Measurements from ENCODE around the gene KIF2A.

The KIF2A gene

DNA sequence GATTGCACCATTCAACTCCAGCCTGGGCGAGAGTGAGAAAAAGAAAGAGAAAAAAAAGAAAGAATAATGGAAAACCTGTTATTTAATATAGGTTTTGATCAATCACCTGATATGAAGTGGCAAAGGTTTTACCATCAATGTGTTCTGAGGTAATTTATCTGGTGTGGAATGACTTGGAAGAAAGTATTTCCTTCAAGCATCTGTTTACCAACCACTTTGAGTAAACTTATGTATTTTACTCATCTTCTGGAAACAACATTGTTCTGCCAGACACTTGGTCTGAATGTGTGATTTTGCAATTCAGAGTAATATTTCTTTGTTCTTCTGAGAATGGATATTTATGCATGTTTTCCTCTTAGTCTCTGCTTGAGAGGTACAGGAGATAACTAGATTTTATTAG, 24.3 kb downstream of the KIF2A start:
- no peak for DNase-seq

DNA sequence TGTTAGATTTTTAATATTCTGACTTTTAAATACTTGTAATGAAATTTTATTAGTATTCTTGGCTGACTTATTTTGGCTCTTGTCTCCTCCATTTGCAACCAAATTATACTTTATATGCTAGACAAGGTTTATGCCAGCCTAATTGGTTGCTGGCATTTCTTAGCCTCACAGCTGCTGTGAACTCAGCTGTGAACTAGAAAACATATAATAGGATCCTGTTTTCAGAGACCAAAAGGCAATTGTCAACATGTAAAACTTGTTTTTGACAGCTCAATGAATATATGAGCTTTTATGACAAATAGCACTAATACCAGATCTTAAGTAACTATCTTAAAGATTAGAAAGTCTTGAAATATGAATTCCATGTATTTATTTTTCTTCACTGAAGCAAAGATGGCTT, 25.9 kb downstream of the KIF2A start:
- DNase-seq, result peak; percentile 44

DNA sequence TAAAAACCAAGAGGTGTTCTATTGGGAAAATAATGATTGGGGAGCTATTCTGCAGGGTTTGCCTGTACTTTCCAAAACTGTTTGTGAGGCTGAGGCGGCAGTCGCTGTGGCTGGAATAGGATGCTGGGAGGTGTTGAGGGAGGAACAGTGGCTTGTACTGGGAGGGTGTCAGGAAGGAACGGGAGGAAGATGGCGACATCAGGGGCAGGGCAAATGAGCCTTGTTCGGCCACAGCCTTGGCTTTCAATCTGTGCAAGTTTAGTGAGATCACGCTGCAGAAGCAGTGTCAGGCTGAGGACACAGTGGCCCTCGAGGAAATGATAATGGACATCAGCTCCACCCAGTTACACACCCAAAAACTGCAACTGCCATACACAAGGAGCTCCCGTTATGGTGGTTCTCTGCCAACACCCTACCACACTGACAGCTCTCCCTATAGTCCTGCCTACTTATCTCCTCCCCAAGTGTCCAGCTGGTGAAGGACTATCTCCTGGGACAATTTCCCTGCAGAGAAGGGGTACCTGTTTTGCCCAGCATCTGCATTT, 27.3 kb downstream of the KIF2A start:
- no peak for DNase-seq

DNA sequence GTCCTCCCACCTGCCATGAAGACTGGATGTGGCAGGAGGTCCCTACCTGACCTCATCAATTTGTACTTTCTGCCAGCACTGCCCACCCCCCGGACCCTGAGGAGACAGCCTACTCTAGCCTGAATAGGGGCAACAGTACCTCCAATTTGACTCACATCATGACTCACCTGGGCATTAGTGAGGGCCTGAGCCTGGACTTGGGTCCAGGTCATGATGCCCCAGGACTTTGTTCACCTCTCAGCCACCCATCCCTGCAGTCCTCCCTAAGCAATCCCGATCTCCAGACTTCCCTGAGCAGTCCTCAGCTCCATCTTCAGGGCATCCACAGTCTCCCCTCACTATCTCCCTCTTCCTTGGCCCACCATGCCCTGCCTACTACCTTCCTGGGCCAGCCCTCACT, 28.1 kb downstream of the KIF2A start:
- no peak for DNase-seq

DNA sequence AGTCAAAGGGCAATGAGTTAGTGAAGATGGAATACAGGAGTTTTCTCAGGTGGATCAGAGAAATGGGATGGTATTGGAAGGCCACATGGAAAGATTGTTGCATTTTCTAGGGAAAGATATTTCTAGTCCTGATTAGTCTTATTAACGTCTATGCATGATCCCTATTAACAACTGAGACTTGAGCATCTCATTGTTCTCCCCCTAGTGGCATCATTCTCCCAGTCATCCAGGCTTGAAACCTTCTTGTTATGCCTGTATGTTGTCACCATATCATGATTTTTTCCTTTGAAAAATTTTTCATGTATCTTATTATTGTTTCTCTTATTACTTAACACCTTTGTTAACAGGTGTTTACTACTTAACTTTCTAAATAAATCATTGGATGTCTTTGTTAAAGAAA, 34.4 kb downstream of the KIF2A start:
- DNase-seq, result peak; percentile 19

DNA sequence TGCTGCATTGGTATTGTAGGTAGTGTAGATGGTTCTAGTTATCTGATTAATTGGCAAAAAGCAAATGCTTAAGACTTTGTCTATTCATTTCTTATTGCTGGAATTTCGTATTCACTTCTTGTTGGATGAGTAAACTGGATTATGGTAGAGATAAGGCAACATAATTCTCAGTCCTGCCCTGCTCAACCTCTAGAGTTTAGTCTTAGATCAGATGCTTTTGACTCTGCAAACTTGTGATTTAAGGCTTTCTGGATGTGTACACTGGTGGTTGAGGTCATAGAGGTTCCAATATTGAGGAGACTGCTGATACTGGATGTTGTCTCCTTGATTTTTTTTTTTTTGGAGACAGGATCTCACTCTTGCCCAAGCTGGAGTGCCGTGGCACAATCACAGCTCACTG, 35.0 kb downstream of the KIF2A start:
- DNase-seq, result no peak

DNA sequence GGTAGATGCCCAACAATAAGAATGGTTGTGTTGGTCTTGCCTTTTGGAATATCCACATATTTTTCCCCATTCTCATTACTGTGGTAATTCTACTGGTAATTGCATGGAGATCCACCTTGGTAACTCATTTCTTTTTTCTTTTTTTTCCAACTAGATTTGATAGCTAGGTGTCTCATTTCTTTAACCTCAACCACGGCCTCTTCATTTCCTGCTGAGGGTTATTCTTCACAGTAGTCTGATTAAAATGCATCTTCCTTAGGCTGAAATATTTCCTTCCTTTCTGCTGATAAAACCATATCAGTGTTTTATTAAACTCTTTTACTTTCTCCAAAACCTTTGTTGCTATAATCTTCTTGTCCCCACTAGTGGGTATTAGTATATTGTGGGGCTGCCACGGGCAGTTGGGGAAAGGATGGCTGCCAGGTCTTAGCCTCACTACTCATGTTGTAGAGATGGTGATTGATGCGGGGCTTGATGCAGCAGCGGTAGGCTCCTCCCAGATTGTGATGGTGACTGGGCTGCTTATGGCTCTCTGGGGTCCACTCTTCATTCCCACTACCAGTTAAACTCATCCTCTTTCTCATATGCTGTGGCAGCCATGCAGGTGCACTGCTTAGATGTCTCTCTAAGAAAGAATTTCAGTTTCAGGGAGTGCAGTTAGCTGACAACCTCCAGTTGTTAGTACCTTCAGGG, 35.9 kb downstream of the KIF2A start:
- DNase-seq, result no peak

DNA sequence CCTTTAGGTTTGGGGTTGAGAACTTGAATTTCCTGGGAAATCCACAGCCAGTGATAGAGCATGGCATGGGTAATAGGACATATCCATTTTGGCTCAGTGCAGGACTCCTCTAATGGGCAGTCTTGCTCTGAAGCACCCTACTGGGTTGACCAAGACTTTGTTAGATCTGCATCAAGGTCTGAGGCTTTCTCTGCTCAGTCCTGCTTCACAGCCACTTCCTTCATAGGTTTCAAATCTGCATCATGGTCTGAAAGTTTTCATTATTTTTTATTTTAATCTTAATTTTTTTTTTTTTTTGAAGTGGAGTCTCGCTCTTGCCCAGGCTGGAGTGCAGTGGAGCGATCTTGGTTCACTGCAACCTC, 36.5 kb downstream of the KIF2A start:
- no peak for DNase-seq

DNA sequence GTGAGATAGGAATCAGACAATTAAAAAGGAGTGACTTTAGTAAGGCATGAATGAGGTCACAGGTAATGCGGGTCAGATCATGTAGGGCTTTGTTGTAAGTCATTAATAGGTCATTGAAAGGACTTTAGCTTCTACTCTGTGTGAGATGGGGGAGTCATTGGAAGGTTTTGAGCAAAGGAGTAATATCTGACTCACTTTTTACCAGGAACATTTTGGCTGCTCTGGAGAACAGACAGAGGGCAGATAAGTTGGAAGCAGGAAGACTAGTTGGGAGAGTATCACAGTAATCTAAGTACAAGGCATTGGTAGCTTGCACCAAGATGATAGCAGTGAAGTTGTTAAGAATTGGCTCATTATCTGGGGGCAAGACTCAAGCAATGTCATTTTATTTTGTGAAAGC, 37.4 kb downstream of the KIF2A start:
- no peak for DNase-seq

DNA sequence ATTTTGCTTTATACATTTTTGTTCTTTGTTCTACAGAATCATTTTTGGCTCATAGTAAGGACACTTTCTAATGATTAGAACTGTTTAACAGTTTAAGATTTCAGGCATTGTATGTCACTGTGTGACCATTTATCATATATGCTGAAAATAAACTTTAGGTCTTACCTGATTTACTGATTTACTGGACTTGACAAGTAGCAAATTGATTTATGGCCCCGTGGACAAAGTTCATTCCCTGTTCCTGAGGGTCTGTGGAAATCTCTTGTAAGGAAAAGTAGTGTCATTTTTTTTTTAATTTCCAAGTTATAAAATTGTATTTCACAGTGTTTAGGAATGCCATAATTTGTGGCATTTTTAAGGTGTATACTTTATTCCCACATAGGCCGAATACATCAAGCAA, 40.7 kb downstream of the KIF2A start:
- no peak for DNase-seq

DNA sequence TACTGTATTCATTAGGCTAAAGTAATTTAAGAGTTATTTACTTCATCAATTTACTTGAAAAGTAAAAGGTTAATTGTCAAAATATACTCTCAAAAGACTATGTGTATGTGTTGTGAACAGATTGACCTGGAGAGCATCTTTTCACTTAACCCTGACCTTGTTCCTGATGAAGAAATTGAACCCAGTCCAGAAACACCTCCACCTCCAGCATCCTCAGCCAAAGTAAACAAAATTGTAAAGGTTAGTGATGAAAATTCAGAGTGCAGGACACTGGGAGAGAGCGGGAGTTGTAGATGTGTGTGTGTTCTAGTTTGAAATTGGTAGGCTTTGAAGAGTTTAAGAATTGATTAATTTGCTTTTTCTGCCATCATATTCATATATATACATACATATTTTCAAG, 41.9 kb downstream of the KIF2A start:
- DNase-seq, result no peak

DNA sequence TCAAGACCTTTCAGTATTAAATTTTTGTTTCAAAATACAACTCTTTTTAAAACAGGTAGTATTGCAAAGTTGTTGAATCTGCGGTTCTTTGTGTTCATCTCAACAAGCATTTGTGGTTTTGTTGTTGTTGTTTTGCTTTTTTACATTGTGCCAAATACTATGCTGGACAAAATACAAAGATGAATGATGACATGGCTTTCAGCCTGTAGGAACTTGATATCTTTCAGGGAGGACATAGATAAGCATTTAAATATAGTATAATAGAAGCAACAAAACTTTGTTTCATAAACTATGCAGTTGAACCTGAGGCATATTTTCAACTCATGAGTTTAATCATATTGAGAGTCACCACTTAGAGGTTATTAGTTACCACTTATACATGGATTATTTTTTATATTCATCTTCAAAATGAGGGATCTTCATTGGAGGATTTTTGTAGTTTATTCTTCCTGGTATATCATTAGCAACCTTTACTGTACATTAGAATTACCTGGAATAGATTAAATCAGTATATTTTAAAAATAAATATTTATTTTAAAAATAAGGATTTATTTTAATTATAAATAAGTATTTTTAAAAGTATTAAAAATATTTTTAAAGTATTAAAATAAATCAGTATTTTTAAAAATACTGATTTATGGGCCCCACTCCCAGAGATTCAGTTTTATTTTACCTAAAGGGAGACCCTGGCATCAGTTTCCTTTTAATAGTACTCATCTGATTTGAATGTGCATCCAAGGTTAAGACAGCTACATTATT, 42.9 kb downstream of the KIF2A start:
- no peak for DNase-seq

DNA sequence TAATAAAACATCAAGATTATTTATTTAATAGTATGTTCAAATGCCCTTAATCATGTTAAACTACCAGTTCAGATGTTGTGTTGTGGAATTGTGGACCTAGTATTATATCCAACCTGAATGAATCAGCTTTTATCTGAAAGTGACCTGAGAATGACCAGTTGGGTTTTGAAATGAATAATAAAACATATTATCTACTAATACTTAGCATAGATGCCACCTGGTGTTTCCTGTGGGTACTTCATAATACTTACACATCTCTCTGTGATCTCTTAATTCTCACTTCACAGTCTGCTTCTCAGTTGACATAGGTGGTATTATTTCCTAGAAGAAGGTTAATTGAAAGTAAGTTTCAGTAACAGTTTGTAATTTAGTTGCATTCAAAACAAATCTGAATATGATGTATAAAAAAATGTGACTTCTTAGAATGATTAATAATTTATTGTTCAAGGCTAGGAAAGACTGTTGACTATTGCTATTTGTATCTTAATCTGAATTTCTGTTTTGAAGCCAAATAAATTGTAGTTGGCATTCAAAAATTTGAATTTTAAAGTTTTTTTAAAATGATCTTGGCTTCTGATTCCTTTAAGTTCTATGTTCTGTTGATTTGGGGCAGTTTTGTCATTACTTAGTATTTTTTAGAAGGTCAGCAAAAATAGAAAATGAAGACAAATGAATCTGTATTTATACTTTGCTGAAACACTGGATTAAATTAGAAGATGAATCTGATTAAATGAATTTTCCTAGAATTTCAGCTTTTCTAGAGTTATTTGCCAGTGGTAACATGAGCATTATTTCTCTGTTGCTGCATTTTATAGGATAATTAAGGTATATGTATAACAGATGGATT, 48.2 kb downstream of the KIF2A start:
- peak; percentile 79 for DNase-seq

DNA sequence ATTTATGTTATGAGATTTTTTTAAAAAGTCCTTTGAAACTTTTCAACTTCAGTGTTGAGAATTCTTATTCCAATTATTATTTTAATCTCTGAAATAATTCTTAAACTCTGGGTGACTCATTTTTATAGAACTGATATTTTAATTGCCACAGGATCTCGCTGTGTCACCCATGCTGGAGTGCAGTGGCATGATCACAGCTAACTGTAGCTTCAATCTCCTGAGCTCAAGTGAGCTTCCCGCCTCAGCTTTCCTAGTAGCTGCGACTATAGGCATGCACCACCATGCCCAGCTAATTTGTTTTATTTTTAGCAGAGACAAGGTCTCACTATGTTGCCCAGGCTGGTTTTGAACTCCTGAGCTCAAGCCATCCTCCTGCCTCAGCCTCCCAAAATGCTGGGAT, 56.7 kb downstream of the KIF2A start:
- no peak for DNase-seq

DNA sequence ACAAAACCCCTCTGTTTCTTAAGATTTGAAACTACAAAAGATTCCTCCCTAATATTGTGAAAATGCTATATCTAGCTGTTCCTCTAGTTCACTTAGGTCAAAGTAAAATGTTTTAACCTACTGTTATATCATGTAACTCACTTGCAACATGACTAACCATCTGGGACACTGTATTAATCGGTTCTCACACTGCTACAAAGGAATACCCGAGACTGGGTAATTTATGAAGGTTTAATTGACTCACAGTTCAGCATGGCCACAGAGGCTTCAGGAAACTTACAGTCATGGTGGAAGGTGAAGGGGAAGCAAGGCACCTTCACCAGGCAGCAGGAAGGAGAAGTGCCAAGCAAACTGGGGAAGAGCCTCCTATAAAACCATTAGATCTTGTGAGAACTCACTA, 63.0 kb downstream of the KIF2A start:
- no peak for DNase-seq

DNA sequence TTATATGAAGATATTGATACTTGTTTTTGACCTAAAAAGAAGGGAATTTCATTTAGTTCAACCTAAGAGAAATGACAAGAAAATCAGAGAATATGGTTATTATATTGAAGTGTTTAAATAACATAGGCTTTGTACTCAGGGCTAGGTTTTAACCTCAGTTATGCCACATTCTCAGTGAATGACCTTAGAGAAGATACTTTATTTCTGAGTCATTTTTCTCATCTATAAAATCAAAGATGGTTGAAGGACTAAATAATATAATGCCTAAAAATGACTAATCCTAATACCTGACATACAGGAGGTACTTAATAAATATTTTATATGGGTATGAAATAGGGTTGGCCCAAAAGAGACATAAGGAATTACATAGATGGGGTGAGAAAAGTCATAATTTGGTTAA, 65.4 kb downstream of the KIF2A start:
- DNase-seq, result no peak

DNA sequence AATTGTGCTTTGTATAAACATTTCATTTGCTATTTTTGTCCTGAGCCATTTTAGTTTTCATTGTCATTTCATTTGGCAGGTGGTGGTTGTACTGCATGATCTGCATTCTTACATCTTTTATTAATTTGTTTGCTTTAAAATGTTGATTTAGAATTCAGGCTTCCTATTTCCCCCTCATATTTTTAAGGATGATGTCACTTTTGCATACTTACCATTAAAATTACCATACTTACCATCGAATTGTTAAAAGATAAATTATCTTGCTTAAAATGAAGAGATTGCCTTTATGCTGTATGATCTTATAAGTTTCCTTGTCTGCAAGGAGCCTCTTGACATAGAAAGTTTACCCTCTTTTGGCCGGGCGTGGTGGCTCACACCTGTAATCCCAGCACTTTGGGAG, 66.6 kb downstream of the KIF2A start:
- DNase-seq, result no peak

DNA sequence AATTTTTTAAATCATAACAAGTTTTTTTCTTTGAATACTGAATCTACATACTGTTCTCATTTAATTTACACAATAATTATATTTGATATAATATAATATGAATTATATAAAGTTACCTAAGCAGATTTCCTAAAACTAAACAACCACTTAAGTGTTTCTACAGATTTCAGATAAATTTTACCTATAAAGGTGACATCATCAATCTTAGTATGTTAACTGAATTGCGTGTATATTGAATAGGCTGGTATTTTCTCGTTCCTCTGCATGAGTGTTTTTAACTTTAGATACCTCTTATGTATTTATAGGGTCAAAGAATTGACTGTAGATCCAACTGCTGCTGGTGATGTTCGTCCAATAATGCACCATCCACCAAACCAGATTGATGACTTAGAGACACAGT, 67.4 kb downstream of the KIF2A start:
- no peak for DNase-seq

DNA sequence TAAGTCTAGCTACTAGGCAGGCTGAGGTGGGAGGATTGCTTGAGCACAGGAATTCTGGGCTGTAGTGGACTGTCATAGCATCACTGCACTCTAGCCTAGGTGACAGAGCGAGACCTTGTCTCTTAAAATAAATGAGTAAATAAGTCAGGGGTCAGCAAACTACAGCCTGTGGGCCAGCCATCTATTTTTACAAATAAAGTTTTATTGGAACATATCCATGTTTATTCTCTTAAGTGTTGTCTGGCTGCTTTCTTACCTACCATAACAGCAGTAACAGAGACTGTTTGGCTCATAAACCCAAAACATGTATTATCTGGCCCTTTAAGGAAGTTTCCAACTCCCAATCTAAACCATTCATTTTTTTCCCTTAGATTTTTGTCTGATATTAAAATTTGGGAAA, 68.1 kb downstream of the KIF2A start:
- DNase-seq, result no peak

DNA sequence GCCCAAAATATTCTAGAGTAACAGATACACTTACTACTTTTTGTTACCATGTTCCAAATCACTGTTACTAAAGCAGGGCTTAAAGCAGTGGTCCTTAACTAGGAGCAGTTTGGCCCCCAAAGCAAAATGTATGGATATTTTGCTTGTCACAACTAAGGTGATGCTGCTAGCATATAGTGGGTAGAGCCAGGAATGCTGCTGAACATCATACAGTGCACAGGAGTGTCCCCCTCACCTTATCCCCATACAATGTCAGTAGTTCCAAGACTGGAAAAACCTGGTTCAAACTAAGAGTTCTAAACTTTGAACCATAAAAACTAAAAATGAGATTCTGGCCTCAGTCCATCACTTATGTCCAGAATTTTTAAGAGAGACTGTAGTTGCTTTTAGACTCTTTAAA, 69.6 kb downstream of the KIF2A start:
- no peak for DNase-seq

DNA sequence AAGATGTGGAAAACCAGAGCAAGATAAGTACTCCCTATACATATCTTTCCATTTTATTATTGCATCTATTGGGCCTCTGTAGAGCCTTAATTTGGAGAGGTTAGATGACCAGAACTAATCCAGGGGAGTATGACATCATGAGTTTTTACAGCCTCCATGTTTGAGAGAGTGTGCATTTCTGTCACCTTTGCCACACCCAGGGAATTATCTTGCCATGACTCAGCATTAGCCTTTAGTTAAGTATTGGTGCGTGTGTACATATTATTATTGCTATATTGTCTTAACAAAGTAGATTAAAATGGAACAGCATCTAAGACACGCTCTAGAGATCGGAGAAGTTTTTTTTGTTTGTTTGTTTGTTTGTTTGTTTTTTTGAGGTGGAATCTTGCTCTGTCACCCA, 70.1 kb downstream of the KIF2A start:
- no peak for DNase-seq

DNA sequence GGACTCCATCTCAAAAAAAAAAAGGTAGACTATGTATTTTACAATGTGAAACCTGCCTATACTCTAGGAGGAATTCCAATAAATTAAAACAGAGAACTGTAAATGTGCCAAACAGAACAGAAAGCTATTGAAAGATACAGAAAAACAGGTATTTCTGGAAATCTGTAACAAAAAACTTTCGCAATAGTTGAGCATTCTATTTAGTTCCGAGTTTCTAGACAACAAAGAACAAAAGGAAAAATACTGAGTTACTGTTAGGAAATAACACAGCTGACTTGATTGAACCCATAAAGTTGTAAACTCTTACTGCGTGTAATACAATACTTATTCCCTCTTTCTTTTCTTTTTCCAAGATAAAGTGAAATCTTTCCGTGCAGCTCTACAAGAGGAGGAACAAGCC, 79.1 kb downstream of the KIF2A start:
- DNase-seq, result no peak

DNA sequence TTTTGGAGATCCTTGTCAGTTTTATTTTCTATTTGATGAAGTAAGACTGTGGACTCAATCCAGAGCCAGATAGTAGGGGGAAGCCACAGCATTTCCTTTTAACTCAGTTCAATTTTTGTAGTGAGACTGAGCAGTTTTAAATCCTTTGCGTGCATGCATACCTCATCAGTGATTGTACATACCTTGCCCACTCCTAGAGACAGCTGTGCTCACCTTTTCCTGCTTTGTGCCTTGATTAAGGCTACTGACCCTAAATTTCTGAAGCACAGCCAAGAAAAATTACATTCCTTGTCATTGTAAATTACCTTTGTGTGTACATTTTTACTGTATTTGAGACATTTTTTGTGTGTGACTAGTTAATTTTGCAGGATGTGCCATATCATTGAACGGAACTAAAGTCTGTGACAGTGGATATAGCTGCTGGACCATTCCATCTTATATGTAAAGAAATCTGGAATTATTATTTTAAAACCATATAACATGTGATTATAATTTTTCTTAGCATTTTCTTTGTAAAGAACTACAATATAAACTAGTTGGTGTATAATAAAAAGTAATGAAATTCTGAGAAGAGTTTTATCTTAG, 79.9 kb downstream of the KIF2A start:
- no peak for DNase-seq

All from eye (tissue), 1 donor.